Raji (cell line): ENCODE data around the gene PDP2.

ENCODE experiments used
- POLR2A ChIP-seq: IDR thresholded peaks from 2 replicates; pipeline ENCODE4 v1.6.1; 2011; ENCODE audit warnings: low read depth, low read length, control low read depth; ENCODE audit not compliant: insufficient read depth

Gene PDP2

DNA sequence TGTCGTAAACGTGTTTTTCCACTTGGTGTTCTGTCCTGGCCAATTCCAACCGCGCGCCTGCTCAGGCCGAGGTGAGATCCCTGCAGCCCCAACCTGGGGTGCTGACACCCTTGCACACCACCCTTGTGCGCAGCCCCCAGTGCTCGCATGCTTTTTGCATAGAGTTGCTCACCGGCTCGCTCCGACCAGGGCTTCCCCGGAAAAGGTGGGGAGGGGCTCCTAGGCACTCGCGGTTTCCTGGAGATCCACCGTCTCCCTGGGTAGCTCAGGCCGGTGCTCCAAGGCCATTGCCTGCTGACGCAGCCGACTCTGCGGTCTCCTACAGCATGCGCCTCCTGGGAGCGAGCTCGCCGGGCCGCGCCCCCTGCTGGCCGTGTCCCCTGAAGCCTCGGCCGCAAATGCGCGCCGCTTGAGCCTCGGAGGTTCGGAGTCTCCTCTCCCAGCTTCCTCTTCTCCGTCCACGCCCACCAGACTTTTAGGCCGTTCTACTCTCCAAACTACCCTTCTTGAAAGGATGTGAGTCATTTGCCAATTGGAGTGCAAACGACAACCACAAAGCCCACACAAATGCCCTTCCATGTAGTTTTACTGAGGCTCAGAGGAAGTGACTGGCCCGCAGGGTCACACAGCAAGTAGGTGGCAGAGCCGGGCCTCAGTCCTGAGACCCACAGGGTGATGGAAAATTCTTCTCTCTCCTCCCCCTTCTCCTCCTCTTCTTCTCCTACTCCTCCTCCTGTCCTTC lies 7.2 kb upstream of the PDP2 start:
- peak; percentile 30; the same call in 1 of the 2 replicates for TF ChIP-seq POLR2A

DNA sequence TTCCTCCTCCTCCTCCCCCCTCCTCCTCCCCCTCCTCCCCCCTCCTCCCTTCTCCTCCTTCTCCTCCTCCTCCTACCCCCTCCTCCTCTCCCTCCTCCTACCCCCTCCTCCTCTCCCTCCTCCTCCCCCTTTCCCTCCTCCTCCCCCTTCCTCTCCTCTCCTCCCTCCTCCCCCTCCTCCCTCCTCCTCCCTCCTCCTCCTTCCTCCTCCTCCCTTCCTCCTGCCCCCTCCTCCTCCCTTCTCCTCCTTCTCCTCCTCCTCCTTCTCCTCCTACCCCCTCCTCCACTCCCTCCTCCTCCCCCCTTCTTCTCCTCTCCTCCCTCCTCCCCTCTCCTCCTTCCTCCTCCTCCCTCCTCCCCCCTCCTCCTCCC lies 6.6 kb upstream of the PDP2 start:
- TF ChIP-seq POLR2A = no peak

DNA sequence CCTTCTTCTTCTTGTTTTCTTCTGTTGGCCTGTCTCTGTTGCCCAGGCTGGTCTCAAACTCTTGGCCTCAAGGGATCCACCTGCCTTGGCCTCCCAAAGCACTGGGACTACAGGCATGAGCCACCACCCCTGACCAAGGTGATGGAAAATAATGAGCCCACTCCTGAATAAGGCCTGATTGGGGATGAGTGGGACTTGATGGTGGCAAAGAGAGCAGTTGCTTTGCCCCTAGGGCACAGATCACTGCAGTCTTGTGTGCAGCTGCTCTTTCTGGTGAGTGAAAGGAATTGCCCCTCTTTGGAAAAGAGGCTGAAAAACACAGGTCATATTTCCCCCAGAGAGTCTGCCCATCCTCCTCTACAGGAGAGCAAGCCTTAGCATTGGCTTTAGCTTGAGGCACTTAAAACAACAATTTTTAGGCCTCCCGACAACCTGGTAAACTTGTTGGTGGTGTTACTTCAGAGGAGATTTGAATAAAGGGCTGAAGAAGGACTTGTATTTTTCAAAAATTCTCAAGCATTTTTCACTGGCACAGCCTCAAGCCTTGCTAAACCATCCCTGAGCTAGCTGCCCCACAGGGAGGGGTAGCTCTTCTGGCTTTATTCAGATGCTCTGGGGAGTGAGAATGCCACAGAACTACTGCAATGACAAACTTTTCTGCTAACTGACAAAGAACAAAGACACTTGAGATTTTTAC lies 6.1 kb upstream of the PDP2 start:
- TF ChIP-seq POLR2A = no peak

DNA sequence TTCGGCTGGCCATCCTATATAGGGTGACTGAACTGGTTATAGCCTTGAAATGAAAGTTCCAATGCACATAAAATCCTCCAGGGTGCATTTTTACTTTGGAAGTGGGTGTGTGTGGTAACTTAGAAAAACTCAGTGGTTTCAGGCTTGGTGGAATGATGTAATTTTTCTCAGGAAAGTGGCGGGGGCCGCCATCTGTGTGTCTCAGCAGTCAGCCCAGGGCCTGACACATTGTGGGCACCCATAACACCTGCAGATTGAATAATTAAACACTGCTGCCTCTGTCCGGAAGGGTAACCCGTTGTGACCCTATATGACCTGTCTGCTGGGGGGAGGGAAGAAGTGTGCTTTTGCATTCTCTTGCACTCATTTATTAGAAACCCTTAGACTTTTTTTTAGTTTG lies 2.2 kb upstream of the PDP2 start:
- no peak for TF ChIP-seq POLR2A

DNA sequence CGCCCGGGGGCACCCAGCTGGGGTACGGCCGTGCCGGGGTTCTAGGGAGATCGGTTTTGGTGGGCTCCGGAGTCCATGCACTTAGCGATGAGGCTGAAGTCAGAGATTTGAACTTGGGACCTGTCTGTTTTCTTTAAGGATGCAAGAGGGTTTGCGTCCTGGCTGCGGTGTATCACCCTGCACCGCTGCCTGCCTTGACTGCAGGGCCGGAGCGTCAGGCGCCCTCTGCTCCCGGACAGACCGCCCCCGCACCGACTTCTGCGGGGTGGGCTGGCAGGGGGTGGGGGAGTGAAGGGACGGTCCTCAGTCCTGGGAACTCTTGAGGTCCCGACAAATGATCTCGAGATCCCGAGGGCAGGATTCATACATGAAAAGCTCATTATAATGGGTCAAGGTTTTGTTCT lies 701 bp downstream of the PDP2 start:
- TF ChIP-seq POLR2A = no peak

DNA sequence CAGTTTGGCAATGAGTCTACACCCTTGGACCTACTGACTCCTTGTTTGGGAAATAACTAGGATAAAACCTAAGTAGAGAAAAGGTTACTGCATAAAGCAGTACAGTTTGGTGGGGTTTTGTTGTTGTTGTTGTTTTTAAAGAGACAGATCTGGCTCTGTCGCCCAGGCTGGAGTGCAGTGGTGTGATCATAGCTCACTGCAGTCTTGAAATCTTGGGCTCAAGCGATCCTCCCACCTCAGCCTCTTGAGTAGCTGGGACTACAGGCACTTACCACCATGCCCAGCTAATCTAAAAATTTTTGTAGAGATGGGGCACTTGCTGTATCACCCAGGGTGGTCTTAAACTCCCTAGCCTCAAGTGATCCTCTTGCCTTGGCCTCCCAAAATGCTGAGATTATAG lies 1.2 kb downstream of the PDP2 start:
- TF ChIP-seq POLR2A = no peak

DNA sequence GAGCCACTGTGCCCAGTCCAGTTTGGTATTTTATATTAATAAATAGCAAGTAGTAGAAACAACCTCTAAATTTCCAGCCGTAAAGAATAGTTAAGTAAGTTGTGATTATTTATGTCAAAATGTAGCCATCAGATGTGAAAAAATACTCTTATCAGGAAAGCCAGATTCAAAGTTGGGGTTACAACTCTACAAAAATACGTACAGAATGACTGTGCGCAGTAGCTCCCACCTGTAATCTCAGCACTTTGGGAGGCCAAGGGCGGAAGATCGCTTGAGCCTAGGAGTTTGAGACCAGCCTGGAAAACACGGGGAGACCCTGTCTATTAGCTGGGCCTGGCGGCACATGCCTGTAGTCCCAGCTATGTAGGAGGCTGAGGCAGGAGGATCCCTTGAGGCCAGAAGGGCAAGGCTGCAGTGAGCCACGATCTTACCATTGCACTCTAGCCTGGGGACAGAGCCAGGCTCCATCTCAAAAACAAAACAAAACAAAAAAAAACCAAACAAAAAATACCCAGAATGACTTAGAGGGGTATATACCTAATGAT lies 1.7 kb downstream of the PDP2 start:
- TF ChIP-seq POLR2A = no peak

DNA sequence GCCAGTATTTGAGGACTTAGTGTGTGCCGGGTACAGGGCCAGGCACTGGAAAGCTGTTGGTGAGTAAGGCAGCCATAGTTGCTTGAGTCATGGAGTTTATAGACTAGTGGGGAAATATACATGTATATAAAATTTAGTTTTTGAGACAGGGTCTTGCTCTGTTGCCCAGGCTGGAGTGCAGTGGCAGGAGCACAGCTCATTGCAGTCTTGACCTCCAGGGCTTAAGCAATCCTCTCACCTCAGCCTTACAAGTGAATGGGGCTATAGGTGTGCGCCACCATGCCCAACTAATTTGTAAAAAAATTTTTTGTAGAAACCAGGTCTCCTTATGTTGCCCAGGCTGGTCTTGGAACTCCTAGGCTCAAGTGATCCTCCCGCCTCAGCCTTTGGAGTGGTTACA lies 2.4 kb downstream of the PDP2 start:
- no peak for TF ChIP-seq POLR2A

DNA sequence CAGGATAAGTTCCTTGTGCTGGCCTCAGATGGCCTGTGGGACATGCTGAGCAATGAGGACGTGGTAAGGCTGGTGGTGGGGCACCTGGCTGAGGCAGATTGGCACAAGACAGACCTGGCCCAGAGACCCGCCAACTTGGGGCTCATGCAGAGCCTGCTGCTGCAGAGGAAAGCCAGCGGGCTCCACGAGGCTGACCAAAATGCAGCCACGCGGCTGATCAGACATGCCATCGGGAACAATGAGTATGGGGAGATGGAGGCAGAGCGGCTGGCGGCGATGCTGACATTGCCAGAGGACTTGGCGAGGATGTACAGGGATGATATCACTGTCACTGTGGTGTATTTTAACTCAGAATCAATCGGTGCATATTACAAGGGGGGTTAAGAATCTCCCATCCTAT lies 5.2 kb downstream of the PDP2 start:
- no peak for TF ChIP-seq POLR2A

DNA sequence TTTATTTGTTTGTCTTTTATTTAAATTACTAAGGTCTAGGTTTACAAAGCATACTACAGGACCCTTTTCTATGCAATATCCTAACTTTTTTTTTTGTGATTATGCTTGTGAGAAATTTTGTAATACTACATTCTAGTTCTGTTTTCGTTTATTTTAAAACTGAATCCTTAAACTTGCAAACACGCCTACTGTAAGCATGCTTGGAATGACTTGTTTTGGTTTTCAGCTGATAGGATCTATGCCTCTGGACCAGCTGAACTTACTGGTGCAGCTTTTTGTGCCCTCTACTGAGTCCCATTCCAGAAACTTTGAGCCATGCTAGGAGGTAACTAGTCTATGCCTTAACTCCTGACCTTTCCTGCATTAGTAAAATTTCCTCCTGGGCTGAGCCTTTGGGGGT lies 6.0 kb downstream of the PDP2 start:
- TF ChIP-seq POLR2A = no peak

DNA sequence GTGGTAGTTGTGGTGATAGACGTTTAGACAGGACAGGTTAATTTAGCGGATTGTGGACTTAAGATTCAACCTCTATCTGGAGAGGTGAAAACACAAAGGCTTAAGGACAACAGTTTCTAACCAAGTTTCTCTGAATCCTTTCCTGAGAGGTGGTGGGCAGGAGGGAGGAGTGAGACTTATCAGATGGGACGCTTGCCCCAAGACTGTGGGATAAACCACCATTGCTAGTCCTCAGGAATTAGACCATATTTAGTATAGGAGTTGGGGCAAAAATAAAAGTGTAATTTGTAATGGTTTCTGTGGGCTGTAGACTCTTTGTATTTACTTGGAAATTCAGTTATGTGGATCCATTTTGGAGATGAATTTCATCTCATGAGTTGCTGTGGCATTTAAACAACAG lies 6.6 kb downstream of the PDP2 start:
- TF ChIP-seq POLR2A = no peak

DNA sequence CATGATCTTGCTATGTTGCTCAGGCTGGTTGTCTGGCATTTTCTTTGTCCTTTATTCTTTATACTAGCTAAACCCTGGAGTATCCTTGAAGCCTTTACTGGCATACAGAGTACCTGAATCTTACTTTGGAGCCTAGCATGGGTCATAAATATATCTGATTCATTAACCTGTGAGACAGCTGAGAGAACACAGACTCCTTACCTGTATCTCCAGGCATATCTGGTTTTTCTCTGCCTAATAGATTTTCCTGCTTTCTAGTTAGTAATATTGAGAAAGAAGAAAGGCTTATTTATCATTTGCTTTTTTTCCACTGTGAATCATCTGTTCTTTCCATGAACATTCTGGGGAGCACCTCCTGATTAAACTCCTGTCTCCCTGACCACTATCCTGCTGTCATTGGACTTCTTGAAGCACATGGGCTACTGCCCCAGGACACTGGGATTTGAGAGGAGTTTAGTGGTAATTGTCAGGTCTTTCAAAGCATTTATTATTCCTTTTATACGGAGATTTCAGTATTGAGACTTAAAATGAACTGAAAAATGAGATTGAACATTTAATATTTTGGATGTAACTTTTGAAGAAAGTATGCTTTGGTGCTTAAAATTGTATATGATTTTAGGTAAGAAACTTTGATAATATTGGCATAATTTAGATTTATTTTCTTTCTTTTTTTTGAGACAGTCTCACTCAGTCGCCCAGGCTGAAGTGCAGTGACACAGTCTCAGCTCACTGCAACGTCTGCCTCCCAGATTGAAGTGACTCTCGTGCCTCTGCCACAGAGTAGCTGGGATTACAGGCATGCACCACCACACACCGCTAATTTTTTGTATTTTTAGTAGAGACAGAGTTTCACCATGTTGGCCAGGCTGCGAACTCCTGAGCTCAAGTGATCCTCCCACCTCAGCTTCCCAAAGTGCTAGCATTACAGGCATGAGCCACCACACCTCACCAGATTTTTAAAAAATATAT lies 8.6 kb downstream of the PDP2 start:
- TF ChIP-seq POLR2A = no peak

DNA sequence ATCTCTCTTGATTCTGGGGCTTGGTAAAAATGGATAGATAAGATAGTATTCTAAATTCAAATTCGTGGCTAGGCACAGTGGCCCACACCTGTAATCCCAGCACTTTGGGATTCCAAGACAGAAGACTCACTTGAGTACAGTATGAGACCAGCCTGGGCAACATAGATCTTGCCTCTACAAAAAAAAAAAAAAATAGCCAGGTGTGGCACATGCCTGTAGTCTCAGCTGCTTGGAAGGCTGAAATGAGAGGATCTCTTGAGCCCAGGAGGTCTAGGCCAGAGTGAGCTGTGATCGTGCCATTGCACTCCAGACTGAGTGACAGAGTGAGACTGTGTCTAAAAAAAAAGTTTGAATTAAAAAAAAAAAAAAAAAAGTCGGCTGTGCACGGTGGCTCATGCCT lies 9.3 kb downstream of the PDP2 start:
- no peak for TF ChIP-seq POLR2A

DNA sequence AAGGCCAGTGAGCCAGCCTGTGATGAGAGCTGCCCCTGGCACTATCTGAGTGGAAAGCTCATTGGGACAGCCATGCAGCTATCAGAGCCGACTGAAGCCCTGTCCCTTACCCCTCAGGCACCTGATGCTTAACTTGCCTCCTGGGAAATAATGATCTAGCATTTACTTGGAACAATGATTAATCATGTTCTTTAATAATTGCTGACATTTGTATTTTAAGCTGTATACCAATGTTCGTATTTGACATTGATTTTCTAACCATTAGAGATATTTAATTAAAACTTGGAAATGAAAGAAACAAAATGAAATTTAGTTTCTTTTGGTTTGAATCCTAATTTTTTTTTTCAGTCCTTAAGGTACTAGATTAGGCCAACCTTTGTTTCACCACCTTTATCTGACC lies 10.5 kb downstream of the PDP2 start:
- TF ChIP-seq POLR2A = no peak

DNA sequence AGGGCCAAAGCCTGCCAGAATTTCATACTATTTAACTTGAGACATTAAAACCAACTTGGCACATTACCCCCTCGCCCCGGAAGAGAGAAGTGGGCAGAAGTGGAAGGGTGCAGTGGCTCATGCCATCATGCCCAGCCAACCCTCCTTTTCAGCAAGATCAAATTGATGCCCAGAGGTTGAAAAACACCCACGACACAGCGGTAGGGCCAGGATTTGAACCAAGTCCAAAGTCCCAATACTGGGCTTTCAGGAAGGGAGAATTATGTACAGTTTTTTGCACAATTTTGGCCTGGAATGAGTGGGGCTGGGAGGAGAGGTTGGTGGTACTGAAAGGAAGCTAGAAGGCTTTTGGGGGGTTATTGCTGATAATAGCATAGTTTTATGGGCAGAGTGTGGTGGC lies 11.0 kb downstream of the PDP2 start:
- no peak for TF ChIP-seq POLR2A
